Progenitor cell of endocrine pancreas (in vitro differentiated cells): Measurements from ENCODE around the gene ZBED6. TPM values are rescaled to one million over a fixed set of nuclear protein-coding genes. Genes with fewer than 3 reads are reported as not detected.

ENCODE experiments used
- DNase-seq: peaks from one replicate; pipeline ENCODE4 v3.0.0; 2021; ENCODE audit warnings: low spot score; ENCODE audit not compliant: unreplicated experiment
- H3K27ac Mint-ChIP-seq: 2 replicates; pipeline ENCODE4 v1.8.0; 2021; ENCODE audit warnings: mild to moderate bottlenecking, moderate library complexity, mixed read lengths
- H3K27me3 Mint-ChIP-seq: 2 replicates; pipeline ENCODE4 v1.8.0; 2021; ENCODE audit warnings: mixed read lengths
- H3K36me3 Mint-ChIP-seq: 2 replicates; pipeline ENCODE4 v1.8.0; 2022; ENCODE audit warnings: mixed read lengths; ENCODE audit not compliant: insufficient read depth
- H3K4me1 Mint-ChIP-seq: 2 replicates; pipeline ENCODE4 v1.8.0; 2021; ENCODE audit warnings: low read depth, mixed read lengths
- H3K4me3 Mint-ChIP-seq: 2 replicates; pipeline ENCODE4 v1.8.0; 2021; ENCODE audit warnings: low read depth, mild to moderate bottlenecking, moderate library complexity, mixed read lengths
- H3K9me3 Mint-ChIP-seq: 2 replicates; pipeline ENCODE4 v1.8.0; 2021; ENCODE audit warnings: low read depth, mixed read lengths
- CTCF ChIP-seq: fragments of 200-600 bp; sonication (generic); IDR thresholded peaks from one replicate; pipeline ENCODE4 v1.5.0; 2021; ENCODE audit warnings: antibody characterized with exemption, mild to moderate bottlenecking; ENCODE audit not compliant: unreplicated experiment
- total RNA-seq: library from RNA; stranded (reverse); gene quantifications from 2 replicates; pipeline ENCODE4 v1.2.1, GENCODE V29; 2021

ZBED6 gene
- total RNA-seq, 1 donor from 2014 or later, result 36.1 TPM

GRCh38 chr1:203813581-203814341 is 18.3 kb downstream of the ZBED6 start:
- Mint-ChIP-seq H3K27me3 (no peaks in the 10 kb centered on the region), H3K27ac (peak overlapping the region; percentile 56), H3K4me1 (no peaks in the 10 kb centered on the region), H3K9me3 (no peaks in the 10 kb centered on the region), H3K36me3 (peaks cover 26% of the 10 kb centered on the region), H3K4me3 (no peak overlapping the region)
- DNase-seq, result no peak
- no peak for TF ChIP-seq CTCF

- H3K36me3 Mint-ChIP-seq, result peaks cover 36% of the 10 kb centered on the region
Measured at GRCh38 chr1:203818399-203818798, 23.0 kb downstream of the ZBED6 start.

GRCh38 chr1:203823306-203823705 is 27.9 kb downstream of the ZBED6 start:
- TF ChIP-seq CTCF, result no peak
- no peaks in the 10 kb centered on the region for H3K4me1 Mint-ChIP-seq
- H3K9me3 Mint-ChIP-seq, result no peaks in the 10 kb centered on the region
- H3K27ac Mint-ChIP-seq, result no peak overlapping the region
- DNase-seq, result no peak
- no peaks in the 10 kb centered on the region for H3K27me3 Mint-ChIP-seq
- H3K36me3 Mint-ChIP-seq, result peaks cover 43% of the 10 kb centered on the region
- no peak overlapping the region for H3K4me3 Mint-ChIP-seq

More at GRCh38 chr1:203818399-203818798, 23.0 kb downstream of the ZBED6 start:
- no peaks in the 10 kb centered on the region for H3K27me3 Mint-ChIP-seq
- no peaks in the 10 kb centered on the region for H3K4me1 Mint-ChIP-seq
- no peak for TF ChIP-seq CTCF
- H3K4me3 Mint-ChIP-seq, result no peak overlapping the region
- DNase-seq, result no peak
- H3K27ac Mint-ChIP-seq, result no peak overlapping the region
- no peaks in the 10 kb centered on the region for H3K9me3 Mint-ChIP-seq

- peaks cover 42% of the 10 kb centered on the region for H3K36me3 Mint-ChIP-seq
- no peaks in the 10 kb centered on the region for H3K27me3 Mint-ChIP-seq
- no peaks in the 10 kb centered on the region for H3K9me3 Mint-ChIP-seq
- H3K4me1 Mint-ChIP-seq, result no peaks in the 10 kb centered on the region
- TF ChIP-seq CTCF, result no peak
- H3K27ac Mint-ChIP-seq, result no peak overlapping the region
- DNase-seq, result no peak
- H3K4me3 Mint-ChIP-seq, result no peak overlapping the region
Measured at GRCh38 chr1:203826175-203826574, 30.8 kb downstream of the ZBED6 start.

- H3K4me3 Mint-ChIP-seq, result no peak overlapping the region
- no peaks in the 10 kb centered on the region for H3K9me3 Mint-ChIP-seq
- no peak overlapping the region for H3K27ac Mint-ChIP-seq
- no peaks in the 10 kb centered on the region for H3K27me3 Mint-ChIP-seq
- no peak for DNase-seq
- H3K36me3 Mint-ChIP-seq, result peaks cover 31% of the 10 kb centered on the region
- no peaks in the 10 kb centered on the region for H3K4me1 Mint-ChIP-seq
- TF ChIP-seq CTCF, result no peak
Measured at GRCh38 chr1:203828002-203828401, 32.6 kb downstream of the ZBED6 start.
